HG03520 (cell line): Measurements from ENCODE around the gene DUSP15.

ENCODE experiments used
- ATAC-seq: cut with Tn5 transposase; IDR thresholded peaks from one replicate; pipeline ENCODE4 v1.9.1; 2021; ENCODE audit warnings: mild to moderate bottlenecking, moderate library complexity; ENCODE audit not compliant: unreplicated experiment

DUSP15 gene

GRCh38 chr20:31896049-31896448, 25.7 kb upstream of the DUSP15 start:
- ATAC-seq, result no peak

GRCh38 chr20:31894980-31895675, 24.8 kb upstream of the DUSP15 start:
- ATAC-seq, result peak; percentile 98

- ATAC-seq, result no peak
Measured at GRCh38 chr20:31890646-31891045, 20.3 kb upstream of the DUSP15 start.

- ATAC-seq, result no peak
Measured at GRCh38 chr20:31883829-31884228, 13.5 kb upstream of the DUSP15 start.

- ATAC-seq, result no peak
Measured at GRCh38 chr20:31881945-31882344, 11.6 kb upstream of the DUSP15 start.

GRCh38 chr20:31879143-31879987, 9.0 kb upstream of the DUSP15 start:
- ATAC-seq, result peak; percentile 93

GRCh38 chr20:31877684-31878083, 7.4 kb upstream of the DUSP15 start:
- ATAC-seq, result no peak

GRCh38 chr20:31875671-31876070, 5.3 kb upstream of the DUSP15 start:
- no peak for ATAC-seq

GRCh38 chr20:31872406-31872805, 2.1 kb upstream of the DUSP15 start:
- no peak for ATAC-seq

- no peak for ATAC-seq
Measured at GRCh38 chr20:31871618-31871954, 1.3 kb upstream of the DUSP15 start.

- ATAC-seq, result no peak
Measured at GRCh38 chr20:31870726-31871617, 645 bp upstream of the DUSP15 start.

- no peak for ATAC-seq
Measured at GRCh38 chr20:31869673-31869941, 720 bp downstream of the DUSP15 start.

- no peak for ATAC-seq
Measured at GRCh38 chr20:31868853-31869672, 1.3 kb downstream of the DUSP15 start.

- no peak for ATAC-seq
Measured at GRCh38 chr20:31866221-31866620, 4.1 kb downstream of the DUSP15 start.

- no peak for ATAC-seq
Measured at GRCh38 chr20:31864521-31865400, 5.6 kb downstream of the DUSP15 start.

GRCh38 chr20:31863296-31864085, 6.8 kb downstream of the DUSP15 start:
- no peak for ATAC-seq

- no peak for ATAC-seq
Measured at GRCh38 chr20:31862506-31862905, 7.8 kb downstream of the DUSP15 start.

- no peak for ATAC-seq
Measured at GRCh38 chr20:31862157-31862470, 8.2 kb downstream of the DUSP15 start.
